Liver (tissue), 9 donors: ENCODE data around the gene LGALS14. TPM values are rescaled to one million over a fixed set of nuclear protein-coding genes. Genes with fewer than 3 reads are reported as not detected.

Experiments
- DNase-seq: peaks from one replicate; pipeline ENCODE4 v3.0.0-alpha.2; 2017; ENCODE audit warnings: low spot score
- H3K27ac ChIP-seq, 2 donors: one replicate each; pipeline ENCODE4 v1.7.0; 2013; ENCODE audit warnings: inconsistent platforms in 2 of 2, low read length in 2 of 2, control low read depth in 1 of 2, low read depth in 1 of 2, mild to moderate bottlenecking in 1 of 2
- H3K27me3 ChIP-seq, 4 donors: one replicate each; pipeline versions ENCODE4 v1.6.1 to v1.7.0; 2013; ENCODE audit warnings: low read length in 3 of 4, inconsistent platforms in 1 of 4, mild to moderate bottlenecking in 1 of 4, moderate library complexity in 1 of 4; ENCODE audit not compliant: control insufficient read depth in 4 of 4, insufficient read depth in 4 of 4
- H3K36me3 ChIP-seq, 4 donors: one replicate each; pipeline versions ENCODE4 v1.6.1 to v1.7.0; 2013; ENCODE audit warnings: low read length in 3 of 4, mild to moderate bottlenecking in 3 of 4, low read depth in 1 of 4, moderate library complexity in 1 of 4; ENCODE audit not compliant: control insufficient read depth in 4 of 4, insufficient read depth in 3 of 4
- H3K4me1 ChIP-seq, 4 donors: one replicate each; pipeline versions ENCODE4 v1.6.1 to v1.7.0; 2013; ENCODE audit warnings: low read length in 3 of 4, mild to moderate bottlenecking in 3 of 4, moderate library complexity in 1 of 4; ENCODE audit not compliant: control insufficient read depth in 4 of 4, insufficient read depth in 4 of 4
- H3K4me3 ChIP-seq, 3 donors: one replicate each; pipeline versions ENCODE4 v1.6.1 to v1.7.0; 2013; ENCODE audit warnings: low read length in 3 of 3, control low read depth in 1 of 3, low read depth in 1 of 3, mild to moderate bottlenecking in 1 of 3
- H3K9ac ChIP-seq, 2 donors: one replicate each; pipeline ENCODE4 v1.7.0; 2013; ENCODE audit warnings: low read length in 2 of 2, mild to moderate bottlenecking in 2 of 2, moderate library complexity in 2 of 2, control low read depth in 1 of 2, low read depth in 1 of 2
- H3K9me3 ChIP-seq, 4 donors: one replicate each; pipeline versions ENCODE4 v1.6.1 to v1.7.0; 2013; ENCODE audit warnings: low read length in 3 of 4; ENCODE audit not compliant: control insufficient read depth in 4 of 4
- CTCF ChIP-seq: fragments of 150-350 bp; IDR thresholded peaks from 2 replicates; pipeline ENCODE4 v1.5.1; 2017; ENCODE audit warnings: improper control_type of control experiment, low read depth, low read length; ENCODE audit not compliant: missing input control
- EGR1 ChIP-seq, 2 donors: IDR thresholded peaks; 2 replicates each; pipeline ENCODE4 v1.6.1; 2016 to 2018; ENCODE audit warnings: antibody characterized with exemption in 2 of 2, low read depth in 2 of 2
- FOXA1 ChIP-seq: IDR thresholded peaks from 2 replicates; pipeline ENCODE4 v1.6.1; 2016; ENCODE audit warnings: antibody characterized with exemption
- HNF4G ChIP-seq: IDR thresholded peaks from 2 replicates; pipeline ENCODE4 v1.6.1; 2016; ENCODE audit warnings: antibody characterized with exemption
- MAX ChIP-seq: IDR thresholded peaks from 2 replicates; pipeline ENCODE4 v1.6.1; 2016; ENCODE audit warnings: antibody characterized with exemption
- RAD21 ChIP-seq, 2 donors: IDR thresholded peaks; 2 replicates each; pipeline ENCODE4 v1.6.1; 2016; ENCODE audit warnings: antibody characterized with exemption in 2 of 2, mild to moderate bottlenecking in 2 of 2
- REST ChIP-seq: IDR thresholded peaks from 2 replicates; pipeline ENCODE4 v1.6.1; 2016; ENCODE audit warnings: antibody characterized with exemption, mild to moderate bottlenecking
- TAF1 ChIP-seq: conservative IDR thresholded peaks from 2 replicates; pipeline ENCODE4 v1.6.1; 2016; ENCODE audit warnings: antibody characterized with exemption, mild to moderate bottlenecking
- YY1 ChIP-seq: IDR thresholded peaks from 2 replicates; pipeline ENCODE4 v1.6.1; 2016; ENCODE audit warnings: antibody characterized with exemption, mild to moderate bottlenecking
- ZBTB33 ChIP-seq: IDR thresholded peaks from 2 replicates; pipeline ENCODE4 v1.6.1; 2016; ENCODE audit warnings: antibody characterized with exemption
- WGBS: extraction: QIAGEN DNeasy Blood & Tissue Kit; methylation state at CpG from one replicate; pipeline ENCODE4 v1.1.7; 2013; 5-methylcytosine and 5-hydroxymethylcytosine counted together
- polyA plus RNA-seq, 2 donors: library from polyadenylated mRNA; stranded (reverse) in 1 of 2; unstranded in 1 of 2; fragments of 200-250 nt in 1 of 2; fragments of >200 nt in 1 of 2; fragmentation: Nextera tagmentation in 1 of 2; extraction: Ambion mirVana in 1 of 2; gene quantifications; one replicate each; pipeline versions ENCODE4 v1.2.1 to v1.2.3, GENCODE V29; 2013 to 2015
- total RNA-seq, 2 donors: library from RNA; depleted of rRNA; stranded (reverse); fragments of >200 nt; gene quantifications; one replicate each; pipeline ENCODE4 v1.2.3, GENCODE V29; 2014
- donor health status: healthy.
- donor health status: healthy.
- donor health status: healthy.
- donor health status: healthy.
- donor health status: healthy.

LGALS14 gene
- total and polyA plus RNA-seq, 4 donors: not detected

- TF ChIP-seq REST (no peak), EGR1 (IDR thresholded peaks at IDR 0.05; ENCODE audit: low read depth in 2 of 2) (no peak)
Measured at GRCh38 chr19:39680593-39680992, 23.7 kb upstream of the LGALS14 start (continued).

GRCh38 chr19:39681416-39681815, 22.9 kb upstream of the LGALS14 start:
- no peak for TF ChIP-seq MAX
- no peak for TF ChIP-seq HNF4G
- no peak for TF ChIP-seq ZBTB33
- TF ChIP-seq TAF1: no peak
- no peak for TF ChIP-seq CTCF

GRCh38 chr19:39684267-39684666, 20.0 kb upstream of the LGALS14 start:
- Histone ChIP-seq H3K27ac (no peak overlapping the region), H3K9me3 (no peaks in the 10 kb centered on the region), H3K27me3 (peaks cover 0 to 6% (median 0%) of the 10 kb centered on the region in 4 donors), H3K36me3 (no peaks in the 10 kb centered on the region), H3K4me1 (no peaks in the 10 kb centered on the region), H3K4me3 (no peak overlapping the region), H3K9ac (no peak overlapping the region)
- DNase-seq: no peak
- no peak for TF ChIP-seq RAD21 (IDR thresholded peaks at IDR 0.05)
- TF ChIP-seq FOXA1: no peak
- TF ChIP-seq YY1: no peak
- WGBS: 83% methylated on average over 5 of the region's 5 CpGs

More at GRCh38 chr19:39681416-39681815, 22.9 kb upstream of the LGALS14 start:
- Histone ChIP-seq H3K36me3 (no peaks in the 10 kb centered on the region), H3K4me1 (peaks cover 0 to 8% (median 4%) of the 10 kb centered on the region in 4 donors), H3K9ac (no peak overlapping the region), H3K27me3 (peaks cover 0 to 3% (median 0%) of the 10 kb centered on the region in 4 donors), H3K4me3 (no peak overlapping the region), H3K9me3 (no peaks in the 10 kb centered on the region), H3K27ac (no peak overlapping the region)
- WGBS: 92% methylated on average over 5 of the region's 5 CpGs
- DNase-seq: no peak
